Activated CD4-positive, alpha-beta memory T cell treated with anti-CD3 and anti-CD28 coated beads for 36 hours (primary cell): ENCODE measurements around the gene SGPP1. TPM values are rescaled to one million over a fixed set of nuclear protein-coding genes. Genes with fewer than 3 reads are reported as not detected.
"Not testable (repeated sequence)": the region's sequence is repeated elsewhere in the genome, so short reads cannot be mapped to it uniquely, and the experiment has no call there.

Source experiments
- CTCF ChIA-PET: fragments of 350-600 bp; sonication (Branson Sonifier 250); formaldehyde crosslinking; loops from one replicate; lab custom pipeline; 2021; ENCODE audit warnings: antibody characterized with exemption, inconsistent platforms; lab: Charles Lee
- POLR2A ChIA-PET: fragments of 350-600 bp; sonication (Branson Sonifier 250); formaldehyde crosslinking; loops from one replicate; lab custom pipeline; 2021; ENCODE audit warnings: antibody characterized with exemption; lab: Charles Lee
- DNase-seq: peaks from one replicate; pipeline ENCODE4 v3.0.0-alpha.2; 2020
- H3K27ac Mint-ChIP-seq: one replicate; pipeline ENCODE4 v1.8.0; 2021; ENCODE audit warnings: mixed read lengths
- H3K27me3 Mint-ChIP-seq: one replicate; pipeline ENCODE4 v1.8.0; 2021; ENCODE audit warnings: mixed read lengths
- H3K36me3 Mint-ChIP-seq: one replicate; pipeline ENCODE4 v1.8.0; 2021; ENCODE audit warnings: mixed read lengths
- H3K4me1 Mint-ChIP-seq: one replicate; pipeline ENCODE4 v1.8.0; 2021; ENCODE audit warnings: low read depth, mixed read lengths
- H3K4me3 Mint-ChIP-seq: one replicate; pipeline ENCODE4 v1.8.0; 2021; ENCODE audit warnings: mild to moderate bottlenecking, mixed read lengths
- H3K9me3 Mint-ChIP-seq: one replicate; pipeline ENCODE4 v1.8.0; 2021; ENCODE audit warnings: mixed read lengths
- intact Hi-C: fragments of 100-400 bp; cut with micrococcal nuclease; formaldehyde crosslinking; loops from one replicate; pipeline ENCODE4 v1.15.1; 2023
- total RNA-seq, 2 experiments: library from RNA; stranded (reverse); gene quantifications; one replicate each; pipeline ENCODE4 v1.2.3, GENCODE V29; 2021

SGPP1 gene
- total RNA-seq, 2 experiments from 2014 or later, result 10.5 to 11.3 TPM

GRCh38 chr14:63725786-63726460 is 1.9 kb downstream of the SGPP1 start:
- ChIA-PET POLR2A (interaction anchor here (0.8 kb wide), 1 partner anchor 170 kb away, joined by 3 read pairs; no protein-coding TSS in a partner anchor), CTCF (interaction anchor here (0.9 to 2.0 kb wide), 5 partner anchors 8 to 182 kb away, joined by 3 to 10 read pairs (median 4); partner anchors contain the start of gene WDR89)
- peaks cover 25% of the 10 kb centered on the region for H3K4me1 Mint-ChIP-seq
- H3K27ac Mint-ChIP-seq, result no peak overlapping the region
- H3K27me3 Mint-ChIP-seq, result no peaks in the 10 kb centered on the region
- intact Hi-C loops, result loop anchor here (2.0 to 5.0 kb wide), 4 partner anchors 13 to 183 kb away; partner anchors contain the start of genes PPP2R5E and SYNE2
- H3K4me3 Mint-ChIP-seq, result peak overlapping the region; percentile 98
- H3K36me3 Mint-ChIP-seq, result peaks cover 4% of the 10 kb centered on the region
- DNase-seq, result no peak
- H3K9me3 Mint-ChIP-seq, result no peaks in the 10 kb centered on the region

- Mint-ChIP-seq H3K27ac (no peak overlapping the region), H3K4me1 (peaks cover 13% of the 10 kb centered on the region), H3K36me3 (peaks cover 28% of the 10 kb centered on the region), H3K9me3 (peaks cover 18% of the 10 kb centered on the region), H3K27me3 (no peaks in the 10 kb centered on the region), H3K4me3 (no peak overlapping the region)
- DNase-seq, result no peak
- intact Hi-C loops, result no loop called here
- ChIA-PET CTCF (interaction anchor here (0.8 kb wide), 1 partner anchor 8 kb away, joined by 4 read pairs; no protein-coding TSS in a partner anchor), POLR2A (no interaction called here)
These were observed 10.2 kb downstream of the SGPP1 start for GRCh38 chr14:63717702-63718101.

GRCh38 chr14:63715360-63715759 is 12.5 kb downstream of the SGPP1 start:
- Mint-ChIP-seq H3K27ac (no peak overlapping the region), H3K27me3 (no peaks in the 10 kb centered on the region), H3K4me1 (peaks cover 17% of the 10 kb centered on the region), H3K9me3 (peaks cover 18% of the 10 kb centered on the region), H3K4me3 (no peak overlapping the region), H3K36me3 (peaks cover 26% of the 10 kb centered on the region)
- CTCF ChIA-PET, result no interaction called here
- no peak for DNase-seq
- intact Hi-C loops, result no loop called here
- POLR2A ChIA-PET, result no interaction called here

GRCh38 chr14:63713764-63714163 is 14.1 kb downstream of the SGPP1 start:
- peaks cover 24% of the 10 kb centered on the region for H3K36me3 Mint-ChIP-seq
- H3K9me3 Mint-ChIP-seq, result peaks cover 18% of the 10 kb centered on the region
- no peak overlapping the region for H3K4me3 Mint-ChIP-seq
- no peaks in the 10 kb centered on the region for H3K27me3 Mint-ChIP-seq
- ChIA-PET CTCF (no interaction called here), POLR2A (no interaction called here)
- intact Hi-C loops, result loop anchor here (2.0 to 5.0 kb wide), 5 partner anchors 13 to 235 kb away; partner anchors contain the start of gene WDR89
- no peak overlapping the region for H3K27ac Mint-ChIP-seq
- DNase-seq, result no peak
- H3K4me1 Mint-ChIP-seq, result peaks cover 20% of the 10 kb centered on the region

- ChIA-PET CTCF (no interaction called here), POLR2A (interaction anchor here (0.5 to 1.4 kb wide), 2 partner anchors 71 to 110 kb away, joined by 4 to 5 read pairs; partner anchors contain the start of gene WDR89)
- Mint-ChIP-seq H3K27me3 (no peaks in the 10 kb centered on the region), H3K4me1 (peaks cover 20% of the 10 kb centered on the region), H3K4me3 (peak overlapping the region; percentile 11), H3K9me3 (peaks cover 14% of the 10 kb centered on the region), H3K27ac (peak overlapping the region; percentile 33), H3K36me3 (peaks cover 20% of the 10 kb centered on the region)
- intact Hi-C loops, result loop anchor here (2.0 to 5.0 kb wide), 5 partner anchors 14 to 234 kb away; partner anchors contain the start of gene WDR89
- peak; percentile 30 for DNase-seq
These were observed 14.8 kb downstream of the SGPP1 start for GRCh38 chr14:63713058-63713457.

- ChIA-PET CTCF (interaction anchor here (1.1 kb wide), 1 partner anchor 60 kb away, joined by 3 read pairs; no protein-coding TSS in a partner anchor), POLR2A (interaction anchor here (0.7 to 1.4 kb wide), 2 partner anchors 10 to 70 kb away, joined by 3 to 5 read pairs; partner anchors contain the start of gene WDR89)
- no peak overlapping the region for H3K4me3 Mint-ChIP-seq
These were observed 15.7 kb downstream of the SGPP1 start for GRCh38 chr14:63712123-63712522.

GRCh38 chr14:63710497-63710896 is 17.4 kb downstream of the SGPP1 start:
- Mint-ChIP-seq H3K36me3 (peaks cover 4% of the 10 kb centered on the region), H3K4me1 (peaks cover 28% of the 10 kb centered on the region), H3K27ac (no peak overlapping the region), H3K4me3 (no peak overlapping the region), H3K27me3 (no peaks in the 10 kb centered on the region), H3K9me3 (no peaks in the 10 kb centered on the region)
- ChIA-PET POLR2A (interaction anchor here (0.6 kb wide), 1 partner anchor 21 kb away, joined by 4 read pairs; no protein-coding TSS in a partner anchor), CTCF (no interaction called here)
- no peak for DNase-seq
- intact Hi-C loops, result loop anchor here (5.0 kb wide), 2 partner anchors 68 to 153 kb away; partner anchors contain the start of gene WDR89

More at GRCh38 chr14:63712123-63712522, 15.7 kb downstream of the SGPP1 start:
- Mint-ChIP-seq H3K9me3 (peaks cover 6% of the 10 kb centered on the region), H3K4me1 (peaks cover 20% of the 10 kb centered on the region), H3K27me3 (no peaks in the 10 kb centered on the region), H3K36me3 (peaks cover 15% of the 10 kb centered on the region), H3K27ac (no peak overlapping the region)
- DNase-seq, result no peak
- intact Hi-C loops, result loop anchor here (2.0 to 5.0 kb wide), 5 partner anchors 15 to 233 kb away; partner anchors contain the start of gene WDR89

GRCh38 chr14:63709589-63709988 is 18.3 kb downstream of the SGPP1 start:
- intact Hi-C loops, result no loop called here
- Mint-ChIP-seq H3K4me3 (no peak overlapping the region), H3K36me3 (peaks cover 3% of the 10 kb centered on the region), H3K27ac (no peak overlapping the region), H3K4me1 (peaks cover 30% of the 10 kb centered on the region), H3K9me3 (no peaks in the 10 kb centered on the region), H3K27me3 (no peaks in the 10 kb centered on the region)
- ChIA-PET CTCF (no interaction called here), POLR2A (interaction anchor here (0.6 kb wide), 2 partner anchors 20 to 21 kb away, joined by 3 to 4 read pairs; no protein-coding TSS in a partner anchor)
- no peak for DNase-seq

GRCh38 chr14:63707216-63707615 is 20.6 kb downstream of the SGPP1 start:
- H3K9me3 Mint-ChIP-seq, result no peaks in the 10 kb centered on the region
- intact Hi-C loops, result no loop called here

GRCh38 chr14:63705561-63706070 is 22.2 kb downstream of the SGPP1 start:
- DNase-seq, result no peak
- Mint-ChIP-seq H3K4me1 (peaks cover 22% of the 10 kb centered on the region), H3K4me3 (no peak overlapping the region), H3K27ac (no peak overlapping the region), H3K9me3 (no peaks in the 10 kb centered on the region), H3K27me3 (no peaks in the 10 kb centered on the region), H3K36me3 (peaks cover 4% of the 10 kb centered on the region)
- intact Hi-C loops, result no loop called here
- ChIA-PET CTCF (no interaction called here), POLR2A (no interaction called here)

More at GRCh38 chr14:63707216-63707615, 20.6 kb downstream of the SGPP1 start:
- ChIA-PET CTCF (no interaction called here), POLR2A (no interaction called here)
- no peaks in the 10 kb centered on the region for H3K27me3 Mint-ChIP-seq
- no peak overlapping the region for H3K4me3 Mint-ChIP-seq
- H3K4me1 Mint-ChIP-seq, result peaks cover 16% of the 10 kb centered on the region
- H3K27ac Mint-ChIP-seq, result no peak overlapping the region
- DNase-seq, result no peak
- peaks cover 2% of the 10 kb centered on the region for H3K36me3 Mint-ChIP-seq

GRCh38 chr14:63702530-63702929 is 25.3 kb downstream of the SGPP1 start:
- H3K4me3 Mint-ChIP-seq, H3K36me3 Mint-ChIP-seq, POLR2A ChIA-PET, H3K27ac Mint-ChIP-seq, DNase-seq, CTCF ChIA-PET, H3K9me3 Mint-ChIP-seq, intact Hi-C loops, H3K27me3 Mint-ChIP-seq: not testable (repeated sequence)
- H3K4me1 Mint-ChIP-seq, result peaks cover 18% of the 10 kb centered on the region
